Neural cell (in vitro differentiated cells): ENCODE results near the gene FAU.
A peak's percentile ranks its signal among the peaks of the same experiment; 100 is the strongest.

Experiments used
- CTCF ChIP-seq: fragments of 450-650 bp; IDR thresholded peaks from 2 replicates; pipeline ENCODE4 v1.5.1; 2014; ENCODE audit warnings: antibody characterized with exemption, mild to moderate bottlenecking, moderate library complexity; ENCODE audit not compliant: poor library complexity, severe bottlenecking
- EP300 ChIP-seq: fragments of 450-650 bp; conservative IDR thresholded peaks from 2 replicates; pipeline ENCODE4 v1.6.1; 2014; ENCODE audit warnings: antibody characterized with exemption, mild to moderate bottlenecking, moderate library complexity; ENCODE audit not compliant: poor library complexity, severe bottlenecking
- SMC3 ChIP-seq: fragments of 450-650 bp; conservative IDR thresholded peaks from 2 replicates; pipeline ENCODE4 v1.6.1; 2014; ENCODE audit warnings: antibody characterized with exemption, mild to moderate bottlenecking, moderate library complexity; ENCODE audit not compliant: poor library complexity

GRCh38 chr11:65112546-65113360 is 9.2 kb downstream of the FAU start:
- TF ChIP-seq CTCF (peak; percentile 96), EP300 (no peak), SMC3 (peak; percentile 22)
